HG03095 (cell line): ENCODE results near the gene HOXB5.

Experiments used
- ATAC-seq: cut with Tn5 transposase; IDR thresholded peaks from one replicate; pipeline ENCODE4 v1.9.1; 2021; ENCODE audit warnings: moderate library complexity; ENCODE audit not compliant: unreplicated experiment

Gene HOXB5

GRCh38 chr17:48564188-48565021, 29.2 kb downstream of the HOXB5 start:
- no peak for ATAC-seq

- ATAC-seq: no peak
Observed at GRCh38 chr17:48563867-48564187, 29.8 kb downstream of the HOXB5 start.

GRCh38 chr17:48563385-48563838, 30.2 kb downstream of the HOXB5 start:
- no peak for ATAC-seq

DNA sequence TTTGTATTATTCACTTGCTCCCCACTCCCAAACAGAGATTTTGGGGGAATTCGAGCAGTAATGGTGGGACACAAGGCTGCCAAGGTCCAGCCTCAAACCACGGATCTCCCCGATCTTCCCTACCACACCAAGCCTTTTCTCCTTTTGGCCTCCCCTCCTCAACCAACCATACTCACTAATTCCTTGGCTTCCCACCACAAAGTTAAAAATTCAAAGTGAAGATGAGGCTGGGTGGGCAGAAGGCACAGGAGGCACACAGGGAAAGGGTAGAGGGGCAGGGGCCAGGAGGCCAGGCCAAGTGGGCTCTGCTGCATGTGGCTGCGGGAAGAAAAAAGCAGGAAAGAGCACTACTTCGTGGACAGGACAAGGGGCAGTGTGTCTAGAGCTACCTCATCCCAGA, 30.6 kb downstream of the HOXB5 start:
- no peak for ATAC-seq

DNA sequence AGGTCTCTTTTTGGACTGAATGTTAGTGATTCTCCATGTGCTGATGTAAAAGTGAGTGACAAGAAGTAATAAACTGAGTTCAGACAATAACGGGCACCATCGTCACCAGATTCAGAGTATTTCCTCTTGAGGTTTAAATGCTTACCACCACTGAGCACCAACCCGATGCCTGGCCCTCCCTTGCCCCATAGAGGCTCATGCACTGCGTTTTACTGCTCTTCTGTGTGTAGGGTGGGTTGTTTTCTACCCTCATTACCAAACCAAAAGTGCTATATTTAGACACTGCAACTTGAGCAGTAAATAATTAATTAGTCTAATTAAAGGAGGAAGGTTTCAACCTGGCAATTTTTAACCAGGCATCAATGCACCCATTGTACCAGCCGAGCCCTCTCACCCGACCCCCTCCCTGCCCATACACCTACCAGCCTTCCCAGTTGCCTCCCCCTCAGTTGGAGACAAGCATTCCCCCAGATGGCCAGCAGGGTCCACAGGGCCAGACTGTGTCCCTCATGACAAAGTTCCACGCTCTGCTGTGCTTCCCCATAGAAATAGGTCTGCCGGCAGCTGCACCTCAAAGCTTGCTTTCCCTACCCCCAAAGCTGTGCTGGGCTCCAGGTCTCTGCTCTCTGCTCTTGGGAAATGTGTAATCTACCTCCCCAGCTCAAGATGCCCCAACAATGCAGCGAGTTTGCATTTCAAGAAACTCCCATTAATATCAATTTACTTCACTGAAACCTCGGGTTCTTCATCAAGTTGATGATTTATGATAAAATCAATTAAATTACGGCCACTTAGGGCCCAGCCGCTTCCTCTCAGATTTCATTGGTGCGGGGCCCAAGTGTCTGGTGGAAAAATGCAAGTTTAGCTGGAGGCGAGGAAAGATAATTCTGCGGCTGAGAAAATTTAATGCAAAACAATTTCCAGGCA, 31.4 kb downstream of the HOXB5 start:
- ATAC-seq: no peak

- ATAC-seq: no peak
Observed at GRCh38 chr17:48559840-48560817, 33.5 kb downstream of the HOXB5 start.

DNA sequence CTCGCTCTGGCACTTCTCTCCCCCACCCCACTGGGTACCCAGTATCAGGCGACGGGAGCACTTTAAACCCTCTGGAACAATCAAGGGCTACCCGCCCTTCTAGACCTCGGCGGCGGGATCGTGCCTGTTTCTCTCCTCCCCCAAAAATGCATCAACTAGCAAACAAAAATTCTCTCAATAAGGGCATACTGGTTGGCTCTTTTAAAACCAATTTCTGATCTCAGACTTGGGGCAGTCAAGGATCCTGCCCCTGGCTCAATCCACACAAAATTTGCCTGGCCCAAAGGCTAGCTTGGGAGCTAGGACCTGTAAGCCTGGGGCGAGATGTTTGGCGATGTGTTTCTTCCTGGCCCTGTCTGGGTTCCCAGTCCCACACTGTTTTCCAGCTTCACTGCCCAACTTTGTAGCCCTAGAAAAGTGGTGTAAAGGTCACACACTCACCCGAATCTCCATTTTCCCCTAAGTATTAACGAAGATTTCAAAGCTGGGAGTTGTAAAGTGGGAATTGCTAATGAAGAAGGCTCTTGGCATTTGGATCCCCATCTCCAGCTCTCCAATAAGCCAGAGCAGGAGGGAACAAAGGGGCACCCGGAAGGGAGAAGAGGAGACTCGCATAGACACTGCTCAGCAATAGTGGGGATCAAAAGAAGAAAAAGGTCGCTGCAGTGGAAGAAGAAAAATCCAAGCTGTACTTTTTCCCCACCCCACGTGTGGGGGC, 34.3 kb downstream of the HOXB5 start:
- no peak for ATAC-seq

GRCh38 chr17:48558831-48559121, 34.8 kb downstream of the HOXB5 start:
- no peak for ATAC-seq

DNA sequence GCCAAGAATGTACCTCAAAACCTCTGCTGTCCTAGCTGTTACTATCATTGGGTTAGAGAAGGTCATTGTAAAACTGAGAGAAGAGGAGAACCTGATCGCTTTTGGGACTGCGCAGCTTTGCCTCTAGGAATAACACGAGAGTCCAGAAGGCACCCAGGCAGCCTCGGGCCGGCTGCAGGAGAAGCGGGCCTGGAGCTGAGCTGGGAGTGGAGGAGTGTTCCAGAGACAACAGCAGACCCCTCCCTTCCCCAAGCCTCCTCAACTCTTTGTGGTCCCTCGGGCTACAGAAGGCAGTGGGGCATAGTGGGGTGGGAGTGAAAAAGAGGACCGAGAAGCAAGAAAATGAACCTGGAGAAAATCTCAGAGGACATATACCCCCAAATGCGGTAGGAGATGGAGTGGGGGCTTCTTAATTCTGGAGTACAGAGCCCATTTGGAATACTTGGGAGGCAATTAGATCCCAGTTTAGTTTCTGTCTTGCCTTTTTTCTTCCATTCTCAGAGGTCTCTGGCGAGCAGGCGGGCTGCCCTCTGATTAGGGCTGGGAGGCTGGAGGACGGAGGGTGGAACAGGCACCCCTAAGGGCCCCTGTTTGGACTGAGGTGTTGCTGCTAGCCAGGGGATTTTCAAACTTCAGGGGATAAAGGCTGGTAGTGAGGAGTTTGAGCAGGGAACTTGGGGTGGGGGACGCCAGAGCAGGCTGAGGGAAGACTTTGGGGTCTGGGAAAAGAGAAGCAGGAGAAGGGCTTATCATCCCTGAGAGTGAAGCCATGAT, 35.3 kb downstream of the HOXB5 start:
- no peak for ATAC-seq

GRCh38 chr17:48556576-48557401, 36.8 kb downstream of the HOXB5 start:
- ATAC-seq: no peak

- no peak for ATAC-seq
Observed at GRCh38 chr17:48556229-48556575, 37.4 kb downstream of the HOXB5 start.

DNA sequence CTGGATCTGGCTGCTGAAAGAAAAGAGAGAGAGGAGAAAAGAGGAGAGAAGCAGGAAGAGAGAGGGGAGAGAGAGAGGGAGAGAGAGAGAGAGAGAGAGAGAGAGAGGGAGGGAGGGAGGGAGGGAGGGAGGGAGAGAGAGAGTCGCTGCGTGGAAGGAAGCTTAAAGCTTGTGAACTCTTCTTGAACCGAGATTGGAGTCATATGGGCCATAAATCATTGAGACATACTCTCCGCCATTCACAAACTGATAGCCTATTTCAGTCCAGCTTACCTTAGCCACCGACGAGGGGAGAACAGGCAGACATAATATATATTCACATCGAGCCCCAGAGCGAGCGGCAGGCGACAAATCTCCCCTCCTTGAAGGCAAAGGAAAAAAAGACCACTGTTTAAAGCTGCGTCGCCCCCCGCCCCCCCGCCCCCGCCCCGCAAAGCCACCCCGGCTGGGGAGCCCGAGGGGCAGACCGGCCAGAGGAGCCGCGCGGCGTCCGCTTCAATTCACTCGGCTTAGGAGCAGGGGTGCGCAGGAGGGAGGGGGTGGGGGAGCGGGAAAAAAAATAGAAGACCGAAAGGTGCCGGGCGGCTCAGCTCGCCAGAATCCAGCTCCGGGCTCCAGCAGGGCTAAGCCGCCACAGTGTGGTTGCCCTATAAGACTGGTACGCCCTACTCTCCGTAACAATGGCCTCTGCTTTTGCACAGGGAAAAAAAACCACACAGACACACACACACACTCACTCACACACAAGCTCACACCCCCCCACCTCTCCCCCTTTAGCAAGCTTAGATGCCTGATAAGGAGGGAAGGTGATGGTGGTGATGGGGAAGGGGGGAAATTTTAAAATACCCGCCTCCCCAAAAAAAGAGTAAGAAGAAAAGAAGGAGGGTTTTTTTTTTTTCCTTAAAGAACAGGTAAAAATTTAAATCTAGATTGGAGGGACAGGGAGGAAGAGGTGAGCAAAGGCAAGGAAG, 38.0 kb downstream of the HOXB5 start:
- ATAC-seq: no peak

- ATAC-seq: no peak
Observed at GRCh38 chr17:48554412-48555257, 38.9 kb downstream of the HOXB5 start.

DNA sequence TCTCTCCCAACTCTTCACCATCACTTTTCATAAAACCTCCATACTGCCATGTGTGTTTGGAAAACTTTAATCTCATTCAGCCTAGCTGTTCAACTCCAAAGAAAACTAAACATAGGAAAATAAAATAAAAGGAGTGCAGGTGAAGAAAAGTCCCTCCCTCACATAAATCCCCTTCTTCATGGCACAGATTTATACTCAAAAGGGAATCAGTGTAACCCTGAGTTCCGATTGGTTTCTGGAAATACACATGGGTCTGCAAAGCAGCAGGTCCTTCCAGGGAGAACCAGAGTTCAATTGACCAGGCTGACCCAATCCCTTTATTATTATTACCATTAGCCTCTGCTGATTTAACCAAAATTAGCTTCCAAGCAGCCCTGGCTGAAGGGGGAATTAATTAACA, 39.8 kb downstream of the HOXB5 start:
- ATAC-seq: no peak

GRCh38 chr17:48553190-48553547, 40.4 kb downstream of the HOXB5 start:
- ATAC-seq: no peak

GRCh38 chr17:48552466-48553189, 41.0 kb downstream of the HOXB5 start:
- ATAC-seq: no peak
